ENCODE results near the gene CIP2A.

CIP2A gene

GRCh38 chr3:108555966-108556581, 33.2 kb downstream of the CIP2A start:
- DNase-seq, result no peak

DNA sequence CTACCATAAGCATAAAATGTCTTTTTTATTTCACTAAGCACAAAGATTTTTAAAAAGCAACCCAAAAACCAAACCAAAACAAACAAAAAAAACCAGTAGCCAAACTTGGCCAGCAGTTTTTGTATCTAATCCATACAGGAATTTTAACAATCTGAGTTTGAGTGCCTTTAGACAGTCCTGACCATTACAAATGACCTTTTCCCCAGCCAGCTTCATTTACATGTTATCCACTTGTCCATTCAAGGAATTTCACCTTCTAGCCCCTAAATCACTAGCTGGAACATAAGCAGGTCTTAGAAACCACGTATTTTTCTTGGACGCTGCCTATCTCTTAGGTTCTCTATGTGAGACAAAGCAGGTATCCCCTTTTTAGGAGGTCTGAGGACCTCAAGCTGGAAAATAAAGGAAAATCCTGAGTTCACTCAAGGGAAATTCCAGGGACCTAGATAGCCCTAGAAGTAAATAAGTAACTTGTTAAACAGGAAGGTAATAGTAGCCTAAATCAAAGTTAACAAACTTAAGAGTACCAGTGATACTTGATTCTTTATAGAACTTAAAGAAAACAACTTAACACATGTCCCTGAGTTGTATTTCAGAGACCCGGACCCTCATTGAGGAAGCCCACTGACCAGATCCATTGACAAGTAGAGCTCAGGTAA, 34.2 kb downstream of the CIP2A start:
- no peak for DNase-seq

DNA sequence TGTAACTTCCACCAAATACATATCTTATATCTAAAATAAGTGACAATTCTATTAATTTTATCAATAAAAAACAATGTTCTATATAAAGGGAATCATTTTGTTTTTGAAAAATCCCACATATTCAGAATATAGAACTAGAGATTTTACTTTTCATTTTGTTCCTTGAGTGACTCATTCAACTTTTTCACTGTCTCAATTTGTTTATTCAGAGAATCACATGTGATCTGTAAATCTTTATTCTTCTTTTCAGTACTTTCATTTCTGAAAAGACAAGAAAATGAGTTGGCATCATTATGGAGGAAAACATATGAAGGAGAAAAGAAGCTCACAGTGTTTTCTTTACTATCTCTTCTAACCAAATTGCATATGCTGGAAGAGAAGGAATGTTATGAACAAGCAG, 35.0 kb downstream of the CIP2A start:
- DNase-seq, result no peak

GRCh38 chr3:108552267-108553159, 36.7 kb downstream of the CIP2A start:
- DNase-seq, result no peak

DNA sequence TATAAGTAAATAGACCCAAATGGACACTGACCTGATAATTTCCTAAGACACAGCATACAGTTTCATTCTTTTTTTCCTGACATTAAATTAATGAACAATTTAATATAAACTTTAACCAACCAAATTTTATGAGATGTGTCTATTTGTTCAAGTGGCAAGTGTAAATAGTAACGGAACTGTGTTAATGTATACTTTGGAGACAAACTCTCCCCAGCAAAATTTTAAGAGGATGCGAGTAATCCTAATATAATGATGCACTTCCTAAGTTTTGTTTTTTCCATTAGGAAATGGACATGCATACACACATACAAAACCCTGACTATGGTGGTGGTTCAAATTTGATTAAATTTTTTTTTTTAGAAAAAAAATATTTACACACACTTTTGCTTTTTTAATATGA, 40.4 kb downstream of the CIP2A start:
- DNase-seq, result no peak

DNA sequence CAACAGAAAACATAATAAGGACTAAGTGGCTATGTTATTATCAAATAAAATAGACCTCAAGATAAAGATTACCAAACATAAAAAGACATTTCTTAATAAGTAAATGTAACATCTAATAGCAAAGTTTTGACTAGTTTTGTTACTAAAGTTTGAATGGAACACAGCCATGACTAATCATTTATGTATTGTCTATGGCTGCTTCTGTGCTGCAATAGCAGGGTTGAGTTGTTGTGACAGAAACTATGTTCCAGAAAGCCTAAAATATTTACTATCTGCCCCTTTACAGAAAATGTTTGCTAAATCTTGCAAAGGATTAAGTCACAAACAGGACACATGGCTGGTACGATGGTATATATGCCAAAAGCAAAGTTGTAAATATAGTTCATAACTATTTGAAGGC, 40.9 kb downstream of the CIP2A start:
- no peak for DNase-seq

DNA sequence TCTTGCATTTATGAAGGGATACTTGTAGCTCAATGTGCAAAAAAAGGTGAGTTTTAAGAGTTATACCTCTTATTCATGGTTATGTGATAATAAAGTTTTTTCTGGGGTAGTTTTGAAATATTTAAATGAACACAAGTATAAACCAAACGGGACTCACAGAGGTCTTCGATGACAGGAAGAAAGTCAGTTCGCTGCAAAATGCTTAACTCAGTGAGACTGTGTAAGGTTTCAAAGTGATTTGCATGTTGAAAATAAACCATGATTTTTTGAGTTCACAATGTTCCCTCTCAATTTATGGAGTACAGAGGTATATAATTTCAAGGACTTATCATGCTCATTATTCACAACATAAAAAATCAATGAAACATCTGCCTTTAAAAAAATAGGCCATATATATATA, 42.5 kb downstream of the CIP2A start:
- DNase-seq, result no peak

- DNase-seq, result no peak
These were observed 43.0 kb downstream of the CIP2A start for GRCh38 chr3:108546247-108546646.

DNA sequence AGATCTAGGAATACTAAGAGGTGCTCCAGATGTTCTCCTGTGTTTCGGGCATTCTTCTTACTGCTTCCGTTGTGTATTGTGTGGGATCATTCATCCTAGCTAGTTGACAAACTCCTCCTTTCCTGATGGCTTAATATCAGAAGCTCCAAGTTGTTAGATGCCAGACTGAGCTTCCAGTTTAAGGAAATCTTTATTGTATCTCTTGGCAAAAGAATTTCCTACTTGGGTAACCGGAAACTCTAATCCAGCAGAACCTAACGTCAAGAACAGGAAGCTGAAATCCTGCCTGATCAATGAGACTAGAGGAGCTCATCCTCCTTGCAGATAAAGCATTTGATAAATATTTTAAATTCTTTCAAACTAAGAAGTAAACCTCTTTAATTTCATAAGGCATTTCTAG, 51.2 kb downstream of the CIP2A start:
- DNase-seq, result no peak

DNA sequence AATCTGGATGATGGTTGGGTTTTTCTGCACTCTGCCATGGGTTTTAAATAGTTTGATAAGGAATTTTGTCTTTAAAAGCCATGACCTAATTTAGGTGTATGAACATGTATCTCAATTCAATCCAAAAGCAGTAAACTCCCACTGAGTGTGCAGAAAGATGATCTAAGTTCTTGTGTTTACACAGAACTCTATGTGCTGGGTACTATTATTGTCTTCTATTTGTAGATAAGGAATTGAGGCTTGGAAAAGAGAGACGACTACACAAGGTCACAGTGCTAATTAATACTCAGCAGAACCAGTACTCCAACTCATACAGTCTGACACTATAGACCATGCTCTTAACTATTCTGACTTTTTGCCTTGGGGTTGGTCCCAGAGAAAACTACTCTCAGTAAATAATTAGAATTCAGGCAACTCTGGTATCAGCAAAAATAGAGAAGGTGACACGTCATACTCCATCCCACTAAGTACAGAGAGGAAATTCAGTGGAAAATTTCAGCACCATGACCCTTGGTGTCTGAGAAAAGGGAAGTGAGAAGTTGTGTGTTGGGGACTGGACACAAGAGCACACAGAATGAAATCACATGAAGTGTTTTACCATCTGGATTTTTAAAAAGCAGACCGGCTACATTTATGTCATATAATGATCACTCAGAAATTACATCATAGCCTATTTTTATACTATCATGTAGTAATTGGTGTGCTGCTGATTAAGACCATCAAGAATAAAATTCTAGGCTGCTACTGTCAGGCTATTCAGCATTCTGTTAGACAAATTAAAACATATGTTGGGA, 60.6 kb downstream of the CIP2A start:
- no peak for DNase-seq

DNA sequence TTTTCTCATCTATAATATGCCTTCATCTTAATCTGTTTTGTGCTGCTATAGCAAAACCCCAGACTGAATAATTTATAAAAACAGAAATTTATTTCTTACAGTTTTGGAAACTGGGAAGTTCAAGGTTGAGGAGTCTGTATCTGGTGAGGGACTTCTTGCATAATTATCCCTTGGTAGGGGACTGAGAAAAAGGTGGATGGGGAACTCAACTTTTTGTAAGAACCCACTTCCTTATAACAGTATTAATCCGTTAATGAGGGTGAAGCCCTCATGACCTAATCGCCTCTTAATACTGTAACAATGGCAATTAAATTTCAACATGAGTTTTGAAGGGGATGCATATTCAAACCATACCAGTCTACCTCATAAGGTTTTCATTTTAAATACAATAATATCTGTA, 61.4 kb downstream of the CIP2A start:
- DNase-seq, result no peak

DNA sequence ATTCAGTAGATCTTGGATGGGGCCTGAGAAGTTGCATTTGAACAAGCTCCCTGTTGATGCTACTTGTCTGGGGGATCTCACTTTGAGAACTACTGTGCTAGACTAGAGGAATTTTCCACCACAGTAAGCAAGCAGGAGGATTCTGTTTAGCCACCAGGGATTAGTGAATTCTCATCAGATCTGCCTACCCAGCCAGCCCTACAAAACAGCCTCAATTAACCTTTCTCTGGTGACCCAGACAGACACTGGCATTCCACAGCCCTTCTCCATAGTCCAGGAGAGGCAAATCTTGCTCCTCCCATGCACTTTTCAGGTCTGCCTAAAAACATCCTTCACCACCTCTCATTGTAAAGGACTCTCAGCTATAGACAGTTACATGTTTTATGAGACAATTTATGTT, 62.1 kb downstream of the CIP2A start:
- DNase-seq, result no peak

- DNase-seq, result no peak
These were observed 63.3 kb downstream of the CIP2A start for GRCh38 chr3:108525971-108526370.

DNA sequence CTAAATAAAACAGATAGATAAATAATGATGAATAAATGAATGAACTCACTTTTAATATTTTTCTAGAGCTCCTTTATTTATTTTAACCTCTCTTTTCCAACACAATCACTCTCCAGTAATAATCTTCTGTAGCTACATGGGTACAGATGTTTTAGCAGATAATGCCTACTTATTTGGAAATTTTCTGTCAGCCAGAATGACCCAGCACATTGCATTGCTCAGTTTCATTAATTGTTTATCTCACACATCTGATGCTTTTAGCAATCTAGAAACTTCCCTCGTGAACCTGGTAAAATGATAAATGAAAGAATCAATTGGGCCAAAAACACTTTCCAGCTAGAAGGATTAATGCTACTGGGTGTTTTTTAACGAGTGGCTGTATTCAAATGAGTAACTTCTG, 64.0 kb downstream of the CIP2A start:
- no peak for DNase-seq

DNA sequence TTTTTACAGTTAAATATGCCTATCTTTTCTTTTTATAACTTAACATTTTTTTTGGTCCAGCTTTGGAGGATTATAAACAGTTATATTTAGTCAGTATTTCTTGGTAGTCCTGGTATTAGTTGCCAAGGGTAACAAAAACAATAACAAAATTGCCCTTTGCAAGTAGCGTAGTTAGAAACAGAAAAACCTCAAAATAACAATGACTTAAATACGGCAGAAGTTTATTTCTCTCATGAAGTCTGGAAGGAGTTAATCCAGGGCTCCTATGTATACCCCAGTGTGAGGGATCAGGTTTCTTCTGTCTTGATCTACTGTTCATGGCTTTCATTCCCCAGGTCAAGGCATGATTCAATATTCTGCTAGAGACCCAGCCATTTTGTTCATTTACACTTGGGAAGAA, 64.7 kb downstream of the CIP2A start:
- no peak for DNase-seq

- no peak for DNase-seq
These were observed 70.3 kb downstream of the CIP2A start for GRCh38 chr3:108518895-108519294.

- DNase-seq, result no peak
These were observed 72.4 kb downstream of the CIP2A start for GRCh38 chr3:108516881-108517280.

DNA sequence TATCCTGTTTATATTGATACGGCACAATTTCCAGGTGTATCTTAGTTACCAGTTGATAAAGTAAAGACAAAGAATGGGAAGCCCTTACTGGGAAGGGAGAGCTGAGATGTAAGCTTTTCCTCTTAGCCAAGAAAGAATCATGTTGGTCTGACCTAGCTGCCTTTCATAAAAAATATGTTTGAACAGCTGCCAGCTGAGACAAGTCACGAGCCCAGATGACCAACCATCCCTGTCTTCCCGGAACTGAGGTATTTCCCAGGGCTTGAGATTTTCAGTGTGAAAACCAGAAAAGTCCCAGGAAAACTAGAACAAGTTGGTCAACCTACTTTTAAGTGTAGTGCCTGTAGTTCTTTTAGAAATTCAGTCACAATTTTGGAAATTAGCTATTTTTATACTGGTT, 75.3 kb downstream of the CIP2A start:
- no peak for DNase-seq

DNA sequence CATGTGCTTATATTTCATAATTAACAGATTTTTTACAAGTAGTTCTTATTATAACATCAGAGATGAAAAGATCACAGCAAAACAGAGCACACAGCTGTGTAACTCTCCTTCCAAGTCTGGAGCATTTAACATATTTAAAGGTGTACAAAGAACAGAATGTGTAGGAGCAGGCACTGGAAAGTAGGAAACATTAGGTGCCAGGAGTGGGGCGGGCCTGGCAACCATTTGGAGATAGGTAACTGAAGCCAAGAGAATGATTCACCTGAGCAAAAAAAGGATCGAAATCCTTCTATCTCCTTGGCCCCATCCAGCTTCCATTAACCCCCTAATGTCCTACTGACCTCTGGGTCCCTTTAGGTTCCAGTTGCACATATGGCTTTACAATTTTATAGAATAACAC, 76.6 kb downstream of the CIP2A start:
- no peak for DNase-seq

DNA sequence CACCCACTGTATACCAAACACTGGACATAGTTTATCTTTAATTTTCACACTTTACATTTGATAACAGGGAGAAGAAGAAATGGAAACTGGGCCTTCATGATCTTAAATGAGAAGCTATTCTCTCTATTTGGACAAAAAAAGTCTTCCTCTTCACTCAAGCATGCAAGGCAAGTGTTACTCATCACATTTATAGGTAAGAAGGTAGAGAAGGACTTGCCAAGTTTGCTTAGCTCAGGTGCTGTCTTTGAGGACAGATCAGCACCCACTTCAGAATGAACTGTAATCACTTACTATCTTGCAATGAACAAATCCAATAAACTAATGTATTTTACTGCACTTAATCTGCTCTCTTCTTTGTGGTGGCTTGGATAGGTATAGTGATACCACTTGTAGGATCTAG, 77.7 kb downstream of the CIP2A start:
- DNase-seq, result no peak

DNA sequence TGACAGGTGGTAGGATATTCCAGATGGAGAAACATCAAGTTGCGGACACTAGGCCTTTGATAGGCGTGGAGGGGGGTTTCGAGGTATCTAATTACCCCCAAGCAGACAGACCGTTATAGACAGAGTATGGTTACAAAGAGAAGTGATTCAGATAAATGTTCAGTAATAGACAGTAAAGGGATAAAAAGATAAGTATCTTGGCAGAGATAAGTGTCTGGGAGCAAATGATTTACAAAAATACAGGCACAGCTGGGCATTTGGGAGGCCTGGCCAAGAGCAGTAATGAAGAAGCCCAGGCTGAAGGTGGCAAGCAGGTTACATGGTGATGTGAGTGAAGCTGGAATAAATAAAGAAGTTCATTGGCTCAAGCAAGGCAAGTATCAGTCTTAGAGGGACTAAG, 78.2 kb downstream of the CIP2A start:
- no peak for DNase-seq

- DNase-seq, result no peak
These were observed 78.7 kb downstream of the CIP2A start, which contains the start of gene MYH15 for GRCh38 chr3:108510496-108510895. Gene MYH15, minus strand, starts transcription at chr3:108510596. Its CDS starts 66 bp downstream, at chr3:108510530.

- DNase-seq, result no peak
These were observed 79.4 kb downstream of the CIP2A start for GRCh38 chr3:108509871-108510270.

Data from activated effector memory CD4-positive, alpha-beta T cell treated with Interleukin-2 at 50 U/mL for 16 hours (primary cell).